NCI-H446 (cell line): ENCODE measurements around the gene FOXA2.
"Not testable (repeated sequence)": the region's sequence is repeated elsewhere in the genome, so short reads cannot be mapped to it uniquely, and the experiment has no call there.

Experiments
- DNase-seq, 2 experiments: peaks; one replicate each; lab custom pipeline; 2025; lab: John Stamatoyannopoulos, UW

Gene FOXA2

GRCh38 chr20:22567944-22568871, 16.2 kb downstream of the FOXA2 start:
- no peak for DNase-seq

- no peak for DNase-seq
These were observed 17.3 kb downstream of the FOXA2 start for GRCh38 chr20:22566876-22567658.

GRCh38 chr20:22563062-22563965, 21.1 kb downstream of the FOXA2 start:
- no peak for DNase-seq

- DNase-seq, result no peak
These were observed 21.8 kb downstream of the FOXA2 start for GRCh38 chr20:22562620-22563019.

- no peak for DNase-seq
These were observed 22.3 kb downstream of the FOXA2 start for GRCh38 chr20:22561965-22562577.

GRCh38 chr20:22560817-22561216, 23.6 kb downstream of the FOXA2 start:
- DNase-seq, result no peak

- no peak for DNase-seq
These were observed 24.6 kb downstream of the FOXA2 start for GRCh38 chr20:22559711-22560318.

GRCh38 chr20:22557403-22558276, 26.7 kb downstream of the FOXA2 start:
- DNase-seq, result no peak

GRCh38 chr20:22556565-22557056, 27.8 kb downstream of the FOXA2 start:
- no peak for DNase-seq

GRCh38 chr20:22555791-22556564, 28.4 kb downstream of the FOXA2 start:
- no peak for DNase-seq

- no peak for DNase-seq
These were observed 30.0 kb downstream of the FOXA2 start for GRCh38 chr20:22554391-22554790.

- DNase-seq, result not testable (repeated sequence)
These were observed 33.9 kb downstream of the FOXA2 start for GRCh38 chr20:22550514-22550913.

- no peak for DNase-seq
These were observed 36.3 kb downstream of the FOXA2 start for GRCh38 chr20:22548040-22548439.

GRCh38 chr20:22546344-22546743, 38.0 kb downstream of the FOXA2 start:
- no peak for DNase-seq

GRCh38 chr20:22545045-22545444, 39.3 kb downstream of the FOXA2 start:
- DNase-seq, result no peak

GRCh38 chr20:22544462-22544861, 39.9 kb downstream of the FOXA2 start:
- no peak for DNase-seq

- no peak for DNase-seq
These were observed 41.9 kb downstream of the FOXA2 start for GRCh38 chr20:22542427-22542826.

- DNase-seq, result no peak
These were observed 43.5 kb downstream of the FOXA2 start for GRCh38 chr20:22540832-22541231.
